Erythroblast (primary cell): ENCODE measurements around the gene CTXN1.

Source experiments
- GATA1 ChIP-seq: IDR thresholded peaks from 2 replicates; pipeline ENCODE4 v1.6.1; 2011; ENCODE audit warnings: low read depth, mild to moderate bottlenecking, control low read depth, low read length, moderate library complexity
- POLR2A ChIP-seq: IDR thresholded peaks from 2 replicates; pipeline ENCODE4 v1.6.1; 2011; ENCODE audit warnings: mild to moderate bottlenecking, low read length

DNA sequence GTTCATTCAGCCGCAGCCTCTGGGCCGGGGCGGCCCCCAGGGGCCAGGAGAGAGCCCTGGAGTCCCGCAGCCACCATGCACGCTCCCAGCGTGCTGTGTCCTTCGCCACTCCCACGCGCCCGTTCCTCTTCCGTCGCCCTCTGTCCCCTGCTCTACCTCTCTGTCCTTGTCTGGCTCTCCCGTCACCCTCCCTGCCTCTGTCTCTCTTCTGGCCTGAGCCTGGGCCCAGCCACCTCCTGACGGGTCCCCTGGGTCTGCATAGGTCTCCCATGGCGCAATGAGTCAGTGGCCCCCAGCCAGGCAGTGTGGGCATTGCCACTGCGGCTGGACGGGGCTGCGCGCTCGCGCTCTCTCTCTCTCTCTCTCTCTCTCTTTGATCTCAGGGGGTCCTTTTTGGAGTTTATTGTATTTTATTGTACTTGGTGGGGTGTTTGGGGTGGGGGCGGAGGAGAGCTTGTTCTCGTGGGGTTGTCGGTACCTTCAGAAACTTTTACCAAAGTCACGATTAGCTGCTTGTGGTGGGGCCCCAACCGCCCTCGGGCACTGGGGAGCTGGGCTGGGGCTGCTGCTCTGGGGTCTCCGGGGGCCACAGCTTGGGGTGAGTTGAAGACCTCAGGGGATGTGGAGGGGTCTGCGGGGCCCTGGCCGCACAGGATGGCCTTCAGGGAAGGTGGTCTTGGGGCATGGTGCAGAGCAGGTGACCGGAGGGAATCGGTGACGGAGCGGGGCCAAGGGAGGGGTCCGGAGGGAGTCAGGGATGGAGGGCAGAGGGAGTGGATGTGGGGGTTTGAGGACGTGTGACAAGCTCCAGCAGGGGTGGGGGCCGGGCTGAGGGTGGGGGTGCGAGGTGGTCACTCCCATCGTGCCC lies 13.0 kb downstream of the CTXN1 start:
- no peak for TF ChIP-seq POLR2A
- no peak for TF ChIP-seq GATA1
